Measurements from ENCODE around the gene PLCL2. TPM values are rescaled to one million over a fixed set of nuclear protein-coding genes. Genes with fewer than 3 reads are reported as not detected.
"Not testable (repeated sequence)": the region's sequence is repeated elsewhere in the genome, so short reads cannot be mapped to it uniquely, and the experiment has no call there.

The PLCL2 gene
- total RNA-seq, 1 experiment from 2014 or later = 2.5 TPM

DNA sequence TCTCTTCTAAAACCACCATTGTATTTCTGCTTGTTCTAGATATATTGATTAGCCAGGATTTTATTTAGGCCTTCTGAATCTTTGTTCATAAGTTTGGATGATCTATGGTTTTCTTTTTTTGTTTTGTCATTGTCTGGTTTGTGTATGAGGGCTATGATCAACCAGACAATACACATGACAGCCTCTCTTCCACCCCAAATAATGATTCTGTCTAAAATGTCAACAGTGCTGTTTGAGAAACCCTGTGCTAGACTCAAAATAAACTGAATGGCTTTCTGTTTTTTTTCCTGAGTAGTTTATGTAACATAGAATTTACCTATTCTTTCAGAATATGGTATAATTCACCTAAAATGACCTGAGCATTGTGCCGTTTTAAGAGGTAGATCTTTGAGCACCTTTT, 66.1 kb downstream of the PLCL2 start:
- H3K79me2 ChIP-seq (ENCODE audit: low read length) = no peaks in the 10 kb centered on the region
- H2AFZ ChIP-seq (ENCODE audit: low read length) = no peak overlapping the region
- H3K4me3 ChIP-seq (ENCODE audit: low read length) = no peak overlapping the region
- no peaks in the 10 kb centered on the region for H3K9me2 ChIP-seq (replicated peaks; ENCODE audit: insufficient read depth, low read length)
- no peak for DNase-seq
- H3K4me1 ChIP-seq (ENCODE audit: low read length) = no peaks in the 10 kb centered on the region
- no peaks in the 10 kb centered on the region for H3K36me3 ChIP-seq (ENCODE audit: insufficient read depth, low read length)
- no peak overlapping the region for H3K4me2 ChIP-seq (ENCODE audit: low read depth, low read length, poor library complexity, severe bottlenecking)
- no peak overlapping the region for H3K9ac ChIP-seq (ENCODE audit: low read length)
- 0 out of 2 replicates have a peak, but pooled peaks cover 3% of the 10 kb centered on the region for H4K20me1 ChIP-seq (ENCODE audit: insufficient read depth, low read depth, low read length)
- H3K27me3 ChIP-seq (ENCODE audit: low read length) = no peaks in the 10 kb centered on the region
- no peaks in the 10 kb centered on the region for H3K9me3 ChIP-seq (ENCODE audit: low read length)
- H3K27ac ChIP-seq (ENCODE audit: low read length) = no peak overlapping the region

DNA sequence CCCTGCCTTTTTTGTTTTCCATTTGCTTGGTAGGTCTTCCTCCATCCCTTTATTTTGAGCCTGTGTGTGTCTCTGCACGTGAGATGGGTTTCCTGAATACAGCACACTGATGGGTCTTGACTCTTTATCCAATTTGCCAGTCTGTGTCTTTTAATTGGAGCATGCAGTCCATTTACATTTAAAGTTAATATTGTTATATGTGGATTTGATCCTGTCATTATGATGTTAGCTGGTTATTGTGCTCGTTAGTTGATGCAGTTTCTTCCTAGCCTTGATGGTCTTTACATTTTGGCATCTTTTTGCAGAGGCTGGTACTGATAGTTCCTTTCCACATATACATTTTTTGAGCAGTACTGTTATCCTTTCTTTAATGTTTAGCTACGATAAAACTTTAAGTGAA, 73.1 kb downstream of the PLCL2 start:
- H3K36me3 ChIP-seq (ENCODE audit: insufficient read depth, low read length); H3K79me2 ChIP-seq (ENCODE audit: low read length); H3K9me2 ChIP-seq (replicated peaks; ENCODE audit: insufficient read depth, low read length): not testable (repeated sequence)

DNA sequence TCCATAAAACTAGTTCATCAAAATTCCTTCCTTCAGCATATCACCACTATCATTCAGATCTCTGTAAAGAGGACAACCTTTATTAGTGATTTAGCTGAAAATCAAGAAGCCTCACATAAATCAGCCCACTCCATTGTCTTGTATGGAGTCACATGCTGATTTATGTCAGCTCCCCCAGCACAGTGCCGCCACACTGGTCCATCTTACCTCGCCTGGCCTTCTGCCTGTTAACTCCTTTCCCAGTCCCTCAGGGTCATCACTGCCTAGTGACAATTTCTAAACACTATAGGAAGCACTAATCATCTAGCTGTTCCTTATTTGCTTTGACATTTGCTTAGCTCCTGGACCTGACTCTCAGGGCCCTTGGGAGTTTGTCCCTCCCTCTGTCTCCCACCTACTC, 75.4 kb downstream of the PLCL2 start:
- Histone ChIP-seq H3K4me3 (ENCODE audit: low read length) (no peak overlapping the region), H3K9me3 (ENCODE audit: low read length) (no peaks in the 10 kb centered on the region), H3K9ac (ENCODE audit: low read length) (no peak overlapping the region), H3K27me3 (ENCODE audit: low read length) (0 out of 2 replicates have a peak, but pooled peaks cover 3% of the 10 kb centered on the region), H2AFZ (ENCODE audit: low read length) (no peak overlapping the region), H3K4me1 (ENCODE audit: low read length) (no peaks in the 10 kb centered on the region), H3K79me2 (ENCODE audit: low read length) (no peaks in the 10 kb centered on the region), H4K20me1 (ENCODE audit: insufficient read depth, low read depth, low read length) (no peaks in the 10 kb centered on the region), H3K27ac (ENCODE audit: low read length) (no peak overlapping the region), H3K4me2 (ENCODE audit: low read depth, low read length, poor library complexity, severe bottlenecking) (no peak overlapping the region), H3K9me2 (replicated peaks; ENCODE audit: insufficient read depth, low read length) (no peaks in the 10 kb centered on the region), H3K36me3 (ENCODE audit: insufficient read depth, low read length) (no peaks in the 10 kb centered on the region)
- DNase-seq = no peak

More for the DNA sequence above, 73.1 kb downstream of the PLCL2 start:
- H3K27me3 ChIP-seq (ENCODE audit: low read length); H3K9me3 ChIP-seq (ENCODE audit: low read length); H4K20me1 ChIP-seq (ENCODE audit: insufficient read depth, low read depth, low read length); H3K4me1 ChIP-seq (ENCODE audit: low read length); H3K4me2 ChIP-seq (ENCODE audit: low read depth, low read length, poor library complexity, severe bottlenecking); H3K9ac ChIP-seq (ENCODE audit: low read length); DNase-seq; H3K4me3 ChIP-seq (ENCODE audit: low read length); H2AFZ ChIP-seq (ENCODE audit: low read length); H3K27ac ChIP-seq (ENCODE audit: low read length): not testable (repeated sequence)

DNA sequence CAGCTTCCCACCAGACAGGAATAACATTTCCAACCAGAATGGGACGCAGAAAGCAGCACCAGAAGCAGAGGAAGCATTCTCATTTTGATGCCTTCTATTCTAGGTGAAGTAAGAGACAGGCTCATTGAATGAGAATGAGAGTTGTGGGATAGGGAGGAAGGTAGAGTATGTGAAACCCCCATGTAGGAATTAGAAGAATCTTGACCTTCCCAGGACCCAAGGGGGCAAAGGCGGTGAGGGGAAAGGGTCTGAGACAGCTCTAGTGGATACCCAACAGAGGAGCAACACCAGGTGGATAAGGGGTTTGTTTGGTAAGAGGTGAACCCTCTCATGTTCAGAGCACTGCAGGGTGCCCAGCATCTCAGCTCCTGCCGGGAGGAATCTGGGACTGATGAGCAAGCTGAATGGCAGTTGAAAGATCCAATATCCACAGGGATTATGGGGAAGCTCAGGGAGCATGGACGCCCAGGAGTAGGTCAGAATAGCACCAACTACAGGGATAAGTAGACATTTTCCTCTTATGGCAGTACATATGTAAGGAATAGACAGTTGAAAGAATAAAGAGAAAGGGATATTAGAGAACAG, 77.0 kb downstream of the PLCL2 start:
- H3K27ac ChIP-seq (ENCODE audit: low read length) = no peak overlapping the region
- H3K36me3 ChIP-seq (ENCODE audit: insufficient read depth, low read length) = no peaks in the 10 kb centered on the region
- no peak overlapping the region for H3K9ac ChIP-seq (ENCODE audit: low read length)

DNA sequence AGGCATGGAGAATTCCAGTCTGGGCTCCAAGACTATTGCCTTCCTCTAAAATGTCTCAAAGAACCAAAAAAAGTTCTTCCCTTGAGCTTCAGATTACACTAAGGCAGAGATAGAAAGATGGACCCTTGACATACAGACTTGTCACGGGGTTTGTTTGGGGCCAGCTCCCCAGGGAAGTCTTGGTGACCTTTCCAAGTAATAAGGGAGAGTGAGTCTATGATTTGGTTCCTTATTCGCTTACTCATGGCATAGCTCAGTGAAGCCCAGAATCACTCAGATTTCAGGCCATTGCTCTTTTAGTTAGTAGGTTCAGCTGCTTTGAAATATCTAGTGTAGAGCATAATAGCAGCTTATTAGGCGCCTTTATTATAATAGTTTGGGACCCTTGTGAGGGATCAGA, 90.3 kb downstream of the PLCL2 start:
- no peaks in the 10 kb centered on the region for H3K27me3 ChIP-seq (ENCODE audit: low read length)
- H4K20me1 ChIP-seq (ENCODE audit: insufficient read depth, low read depth, low read length) = no peaks in the 10 kb centered on the region
- H3K79me2 ChIP-seq (ENCODE audit: low read length) = no peaks in the 10 kb centered on the region
- no peak for DNase-seq
- H3K9me3 ChIP-seq (ENCODE audit: low read length) = no peaks in the 10 kb centered on the region
- H2AFZ ChIP-seq (ENCODE audit: low read length) = no peak overlapping the region
- H3K4me1 ChIP-seq (ENCODE audit: low read length) = no peaks in the 10 kb centered on the region
- H3K4me3 ChIP-seq (ENCODE audit: low read length) = no peak overlapping the region
- H3K4me2 ChIP-seq (ENCODE audit: low read depth, low read length, poor library complexity, severe bottlenecking) = no peak overlapping the region
- H3K27ac ChIP-seq (ENCODE audit: low read length) = no peak overlapping the region
- H3K36me3 ChIP-seq (ENCODE audit: insufficient read depth, low read length) = no peaks in the 10 kb centered on the region
- H3K9ac ChIP-seq (ENCODE audit: low read length) = no peak overlapping the region
- no peaks in the 10 kb centered on the region for H3K9me2 ChIP-seq (replicated peaks; ENCODE audit: insufficient read depth, low read length)

More for the DNA sequence above, 77.0 kb downstream of the PLCL2 start:
- no peak overlapping the region for H2AFZ ChIP-seq (ENCODE audit: low read length)
- H3K4me1 ChIP-seq (ENCODE audit: low read length) = no peaks in the 10 kb centered on the region
- H3K4me2 ChIP-seq (ENCODE audit: low read depth, low read length, poor library complexity, severe bottlenecking) = no peak overlapping the region
- no peak for DNase-seq
- no peaks in the 10 kb centered on the region for H3K9me3 ChIP-seq (ENCODE audit: low read length)
- no peaks in the 10 kb centered on the region for H3K9me2 ChIP-seq (replicated peaks; ENCODE audit: insufficient read depth, low read length)
- H3K79me2 ChIP-seq (ENCODE audit: low read length) = no peaks in the 10 kb centered on the region
- H3K4me3 ChIP-seq (ENCODE audit: low read length) = no peak overlapping the region
- no peaks in the 10 kb centered on the region for H4K20me1 ChIP-seq (ENCODE audit: insufficient read depth, low read depth, low read length)
- 0 out of 2 replicates have a peak, but pooled peaks cover 3% of the 10 kb centered on the region for H3K27me3 ChIP-seq (ENCODE audit: low read length)

DNA sequence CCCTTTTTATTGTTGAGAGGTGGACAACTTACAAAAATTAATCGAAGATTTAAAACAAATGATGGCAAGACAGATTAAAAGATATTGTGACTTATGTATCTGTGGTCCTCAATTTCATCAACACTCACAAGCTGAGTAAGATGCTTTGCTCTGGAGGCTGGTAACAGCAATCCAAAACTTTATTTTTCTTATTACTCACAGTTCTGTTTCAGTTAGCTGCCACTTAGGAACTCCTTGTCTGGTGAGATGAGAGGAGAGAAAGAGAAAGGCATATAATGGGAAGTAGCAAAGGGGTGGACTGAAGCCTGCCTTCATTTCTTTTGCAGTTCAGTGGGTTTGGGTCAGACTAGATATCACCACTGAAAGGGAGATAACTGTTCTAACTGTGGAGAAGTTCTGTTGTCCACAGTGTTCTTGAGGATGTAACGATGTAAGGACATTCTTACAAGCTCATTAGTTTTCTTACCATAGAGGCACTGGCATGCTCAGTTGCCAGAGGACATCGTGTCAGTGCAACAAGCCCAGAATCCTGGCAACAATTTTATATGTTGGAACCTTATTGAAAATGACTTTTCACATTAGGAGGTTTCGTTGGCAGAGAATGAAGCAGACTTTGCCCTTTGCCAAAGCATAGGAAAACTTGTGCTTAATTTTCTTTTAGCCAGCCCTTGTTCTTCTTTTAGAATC, 93.6 kb downstream of the PLCL2 start:
- H3K27ac ChIP-seq (ENCODE audit: low read length) = no peak overlapping the region
- no peak overlapping the region for H3K9ac ChIP-seq (ENCODE audit: low read length)
- no peak overlapping the region for H2AFZ ChIP-seq (ENCODE audit: low read length)
- H3K4me1 ChIP-seq (ENCODE audit: low read length) = no peaks in the 10 kb centered on the region
- H3K27me3 ChIP-seq (ENCODE audit: low read length) = no peaks in the 10 kb centered on the region
- no peaks in the 10 kb centered on the region for H3K79me2 ChIP-seq (ENCODE audit: low read length)
- H4K20me1 ChIP-seq (ENCODE audit: insufficient read depth, low read depth, low read length) = no peaks in the 10 kb centered on the region
- no peak overlapping the region for H3K4me3 ChIP-seq (ENCODE audit: low read length)
- no peaks in the 10 kb centered on the region for H3K36me3 ChIP-seq (ENCODE audit: insufficient read depth, low read length)
- DNase-seq = no peak
- H3K9me3 ChIP-seq (ENCODE audit: low read length) = no peaks in the 10 kb centered on the region
- no peak overlapping the region for H3K4me2 ChIP-seq (ENCODE audit: low read depth, low read length, poor library complexity, severe bottlenecking)
- H3K9me2 ChIP-seq (replicated peaks; ENCODE audit: insufficient read depth, low read length) = no peaks in the 10 kb centered on the region

DNA sequence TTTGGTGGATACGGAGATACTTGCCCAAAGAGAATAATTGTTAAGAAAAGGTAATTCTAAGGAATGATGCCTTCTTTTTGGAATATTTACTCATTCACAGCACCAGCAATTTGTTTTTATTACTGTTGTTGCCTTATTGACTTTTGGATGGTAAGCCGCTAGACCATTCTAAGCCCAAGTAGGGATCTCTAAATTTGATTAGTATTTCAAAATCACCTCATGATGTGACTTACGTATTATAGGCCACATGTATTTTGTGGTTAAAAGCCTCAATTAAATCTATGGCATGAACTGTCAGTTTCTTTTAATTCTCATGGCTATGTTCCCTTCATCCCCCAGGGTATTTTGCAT, 94.1 kb downstream of the PLCL2 start:
- H4K20me1 ChIP-seq (ENCODE audit: insufficient read depth, low read depth, low read length) = no peaks in the 10 kb centered on the region
- no peaks in the 10 kb centered on the region for H3K36me3 ChIP-seq (ENCODE audit: insufficient read depth, low read length)
- H2AFZ ChIP-seq (ENCODE audit: low read length) = no peak overlapping the region
- H3K79me2 ChIP-seq (ENCODE audit: low read length) = no peaks in the 10 kb centered on the region
- no peak overlapping the region for H3K4me3 ChIP-seq (ENCODE audit: low read length)
- H3K9me3 ChIP-seq (ENCODE audit: low read length) = no peaks in the 10 kb centered on the region
- DNase-seq = no peak
- no peaks in the 10 kb centered on the region for H3K9me2 ChIP-seq (replicated peaks; ENCODE audit: insufficient read depth, low read length)
- no peak overlapping the region for H3K4me2 ChIP-seq (ENCODE audit: low read depth, low read length, poor library complexity, severe bottlenecking)
- H3K9ac ChIP-seq (ENCODE audit: low read length) = no peak overlapping the region
- H3K27me3 ChIP-seq (ENCODE audit: low read length) = no peaks in the 10 kb centered on the region
- H3K27ac ChIP-seq (ENCODE audit: low read length) = no peak overlapping the region
- H3K4me1 ChIP-seq (ENCODE audit: low read length) = no peaks in the 10 kb centered on the region

DNA sequence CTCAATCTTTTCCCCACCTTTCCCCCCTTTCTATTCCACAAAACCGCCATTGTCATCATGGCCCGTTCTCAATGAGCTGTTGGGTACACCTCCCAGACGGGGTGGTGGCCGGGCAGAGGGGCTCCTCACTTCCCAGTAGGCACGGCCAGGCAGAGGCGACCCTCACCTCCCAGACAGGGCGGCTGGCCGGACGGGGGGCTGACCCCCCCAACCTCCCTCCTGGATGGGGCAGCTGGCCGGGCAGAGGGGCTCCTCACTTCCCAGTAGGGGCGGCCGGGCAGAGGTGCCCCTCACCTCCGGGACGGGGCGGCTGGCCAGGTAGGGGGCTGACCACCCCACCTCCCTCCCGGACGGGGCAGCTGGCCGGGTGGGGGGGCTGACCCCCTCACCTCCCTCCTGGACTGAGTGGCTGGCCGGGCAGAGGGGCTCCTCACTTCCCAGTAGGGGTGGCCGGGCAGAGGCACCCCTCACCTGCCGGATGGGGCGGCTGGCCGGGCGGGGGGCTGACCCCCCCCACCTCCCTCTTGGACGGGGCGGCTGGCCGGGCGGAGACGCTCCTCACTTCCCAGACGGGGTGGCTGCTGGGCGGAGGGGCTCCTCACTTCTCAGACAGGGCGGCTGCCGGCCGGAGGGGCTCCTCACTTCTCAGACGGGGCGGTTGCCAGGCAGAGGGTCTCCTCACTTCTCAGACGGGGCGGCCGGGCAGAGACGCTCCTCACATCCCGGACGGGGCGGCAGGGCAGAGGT, 95.2 kb downstream of the PLCL2 start:
- not testable (repeated sequence) for H3K4me3 ChIP-seq (ENCODE audit: low read length); H3K4me1 ChIP-seq (ENCODE audit: low read length); H3K79me2 ChIP-seq (ENCODE audit: low read length); H3K27ac ChIP-seq (ENCODE audit: low read length); H3K9me3 ChIP-seq (ENCODE audit: low read length); H4K20me1 ChIP-seq (ENCODE audit: insufficient read depth, low read depth, low read length); H3K9me2 ChIP-seq (replicated peaks; ENCODE audit: insufficient read depth, low read length); DNase-seq; H3K4me2 ChIP-seq (ENCODE audit: low read depth, low read length, poor library complexity, severe bottlenecking); H3K9ac ChIP-seq (ENCODE audit: low read length); H3K36me3 ChIP-seq (ENCODE audit: insufficient read depth, low read length); H3K27me3 ChIP-seq (ENCODE audit: low read length); H2AFZ ChIP-seq (ENCODE audit: low read length)

Measured in Karpas-422 (cell line).